Liver (tissue), 9 donors: ENCODE data around the gene SPAG16. TPM values are rescaled to one million over a fixed set of nuclear protein-coding genes. Genes with fewer than 3 reads are reported as not detected.

Experiments used
- DNase-seq: peaks from one replicate; pipeline ENCODE4 v3.0.0-alpha.2; 2017; ENCODE audit warnings: low spot score
- H3K27ac ChIP-seq, 2 donors: one replicate each; pipeline ENCODE4 v1.7.0; 2013; ENCODE audit warnings: inconsistent platforms in 2 of 2, low read length in 2 of 2, control low read depth in 1 of 2, low read depth in 1 of 2, mild to moderate bottlenecking in 1 of 2
- H3K27me3 ChIP-seq, 4 donors: one replicate each; pipeline versions ENCODE4 v1.6.1 to v1.7.0; 2013; ENCODE audit warnings: low read length in 3 of 4, inconsistent platforms in 1 of 4, mild to moderate bottlenecking in 1 of 4, moderate library complexity in 1 of 4; ENCODE audit not compliant: control insufficient read depth in 4 of 4, insufficient read depth in 4 of 4
- H3K36me3 ChIP-seq, 4 donors: one replicate each; pipeline versions ENCODE4 v1.6.1 to v1.7.0; 2013; ENCODE audit warnings: low read length in 3 of 4, mild to moderate bottlenecking in 3 of 4, low read depth in 1 of 4, moderate library complexity in 1 of 4; ENCODE audit not compliant: control insufficient read depth in 4 of 4, insufficient read depth in 3 of 4
- H3K4me1 ChIP-seq, 4 donors: one replicate each; pipeline versions ENCODE4 v1.6.1 to v1.7.0; 2013; ENCODE audit warnings: low read length in 3 of 4, mild to moderate bottlenecking in 3 of 4, moderate library complexity in 1 of 4; ENCODE audit not compliant: control insufficient read depth in 4 of 4, insufficient read depth in 4 of 4
- H3K4me3 ChIP-seq, 3 donors: one replicate each; pipeline versions ENCODE4 v1.6.1 to v1.7.0; 2013; ENCODE audit warnings: low read length in 3 of 3, control low read depth in 1 of 3, low read depth in 1 of 3, mild to moderate bottlenecking in 1 of 3
- H3K9ac ChIP-seq, 2 donors: one replicate each; pipeline ENCODE4 v1.7.0; 2013; ENCODE audit warnings: low read length in 2 of 2, mild to moderate bottlenecking in 2 of 2, moderate library complexity in 2 of 2, control low read depth in 1 of 2, low read depth in 1 of 2
- H3K9me3 ChIP-seq, 4 donors: one replicate each; pipeline versions ENCODE4 v1.6.1 to v1.7.0; 2013; ENCODE audit warnings: low read length in 3 of 4; ENCODE audit not compliant: control insufficient read depth in 4 of 4
- EGR1 ChIP-seq, 2 donors: IDR thresholded peaks; 2 replicates each; pipeline ENCODE4 v1.6.1; 2016 to 2018; ENCODE audit warnings: antibody characterized with exemption in 2 of 2, low read depth in 2 of 2
- FOXA1 ChIP-seq: IDR thresholded peaks from 2 replicates; pipeline ENCODE4 v1.6.1; 2016; ENCODE audit warnings: antibody characterized with exemption
- FOXA2 ChIP-seq: IDR thresholded peaks from 2 replicates; pipeline ENCODE4 v1.6.1; 2016; ENCODE audit warnings: antibody characterized with exemption
- GABPA ChIP-seq, 2 donors: IDR thresholded peaks in 1 of 2; conservative IDR thresholded peaks in 1 of 2; 2 replicates each; pipeline ENCODE4 v1.6.1; 2016; ENCODE audit warnings: antibody characterized with exemption in 2 of 2, mild to moderate bottlenecking in 1 of 2, moderate library complexity in 1 of 2
- HNF4A ChIP-seq, 2 donors: conservative IDR thresholded peaks; 2 replicates each; pipeline ENCODE4 v1.6.1; 2016; ENCODE audit warnings: antibody characterized with exemption in 2 of 2, mild to moderate bottlenecking in 2 of 2
- HNF4G ChIP-seq: IDR thresholded peaks from 2 replicates; pipeline ENCODE4 v1.6.1; 2016; ENCODE audit warnings: antibody characterized with exemption
- JUND ChIP-seq, 2 donors: IDR thresholded peaks; 2 replicates each; pipeline ENCODE4 v1.6.1; 2016; ENCODE audit warnings: antibody characterized with exemption in 2 of 2
- RAD21 ChIP-seq, 2 donors: IDR thresholded peaks; 2 replicates each; pipeline ENCODE4 v1.6.1; 2016; ENCODE audit warnings: antibody characterized with exemption in 2 of 2, mild to moderate bottlenecking in 2 of 2
- SP1 ChIP-seq: IDR thresholded peaks from 2 replicates; pipeline ENCODE4 v1.6.1; 2018; ENCODE audit warnings: antibody characterized with exemption, mild to moderate bottlenecking
- TAF1 ChIP-seq: conservative IDR thresholded peaks from 2 replicates; pipeline ENCODE4 v1.6.1; 2016; ENCODE audit warnings: antibody characterized with exemption, mild to moderate bottlenecking
- YY1 ChIP-seq: IDR thresholded peaks from 2 replicates; pipeline ENCODE4 v1.6.1; 2016; ENCODE audit warnings: antibody characterized with exemption, mild to moderate bottlenecking
- WGBS: extraction: QIAGEN DNeasy Blood & Tissue Kit; methylation state at CpG from one replicate; pipeline ENCODE4 v1.1.7; 2013; 5-methylcytosine and 5-hydroxymethylcytosine counted together
- polyA plus RNA-seq, 2 donors: library from polyadenylated mRNA; stranded (reverse) in 1 of 2; unstranded in 1 of 2; fragments of 200-250 nt in 1 of 2; fragments of >200 nt in 1 of 2; fragmentation: Nextera tagmentation in 1 of 2; extraction: Ambion mirVana in 1 of 2; gene quantifications; one replicate each; pipeline versions ENCODE4 v1.2.1 to v1.2.3, GENCODE V29; 2013 to 2015
- total RNA-seq, 2 donors: library from RNA; depleted of rRNA; stranded (reverse); fragments of >200 nt; gene quantifications; one replicate each; pipeline ENCODE4 v1.2.3, GENCODE V29; 2014
- TF ChIP-seq, protein P1 (sequence below): IDR thresholded peaks from 2 replicates; pipeline ENCODE4 v1.6.1; 2016; ENCODE audit warnings: antibody characterized with exemption
- TF ChIP-seq, protein P2 (sequence below): IDR thresholded peaks from 2 replicates; pipeline ENCODE4 v1.6.1; 2016; ENCODE audit warnings: antibody characterized with exemption, mild to moderate bottlenecking
- TF ChIP-seq, protein P3 (sequence below): IDR thresholded peaks from 2 replicates; pipeline ENCODE4 v1.6.1; 2016; ENCODE audit warnings: antibody characterized with exemption
- TF ChIP-seq, protein P4 (sequence below): fragments of 150-350 bp; IDR thresholded peaks from 2 replicates; pipeline ENCODE4 v1.5.1; 2017; ENCODE audit warnings: improper control_type of control experiment, low read depth, low read length; ENCODE audit not compliant: missing input control
- TF ChIP-seq, protein P5 (sequence below): IDR thresholded peaks from 2 replicates; pipeline ENCODE4 v1.6.1; 2016; ENCODE audit warnings: antibody characterized with exemption
- donor health status: healthy.
- donor health status: healthy.
- donor health status: healthy.
- donor health status: healthy.
- donor health status: healthy.

Gene SPAG16
- total and polyA plus RNA-seq, 4 donors, result 6.4 to 12.7 (median 11.4) TPM

DNA sequence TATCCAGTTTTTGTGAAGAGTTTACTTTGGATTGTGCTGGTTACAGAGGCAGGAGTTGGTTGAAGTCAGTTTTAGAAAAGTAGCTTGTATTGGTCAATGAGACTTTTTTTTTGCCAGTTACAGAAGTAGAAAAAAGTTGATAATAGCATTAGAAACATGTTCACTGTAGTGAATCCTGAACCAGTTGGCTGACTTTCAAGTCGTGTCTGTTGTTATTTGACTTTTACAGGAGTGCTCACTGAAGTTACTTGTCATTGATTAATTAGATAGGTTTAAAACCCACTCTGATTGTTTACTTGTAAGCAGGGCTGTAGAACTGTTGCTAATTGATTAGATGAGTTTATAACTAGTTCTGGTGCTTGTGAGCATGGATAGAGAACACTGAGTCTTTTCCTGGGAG lies 814.5 kb downstream of the SPAG16 start:
- Histone ChIP-seq H3K9ac (no peak overlapping the region), H3K27me3 (no peaks in the 10 kb centered on the region), H3K27ac (no peak overlapping the region), H3K4me3 (no peak overlapping the region), H3K36me3 (no peaks in the 10 kb centered on the region), H3K4me1 (no peaks in the 10 kb centered on the region), H3K9me3 (no peaks in the 10 kb centered on the region)
- no peak for DNase-seq
- TF ChIP-seq FOXA1, result no peak
- TF ChIP-seq, protein P1, sequence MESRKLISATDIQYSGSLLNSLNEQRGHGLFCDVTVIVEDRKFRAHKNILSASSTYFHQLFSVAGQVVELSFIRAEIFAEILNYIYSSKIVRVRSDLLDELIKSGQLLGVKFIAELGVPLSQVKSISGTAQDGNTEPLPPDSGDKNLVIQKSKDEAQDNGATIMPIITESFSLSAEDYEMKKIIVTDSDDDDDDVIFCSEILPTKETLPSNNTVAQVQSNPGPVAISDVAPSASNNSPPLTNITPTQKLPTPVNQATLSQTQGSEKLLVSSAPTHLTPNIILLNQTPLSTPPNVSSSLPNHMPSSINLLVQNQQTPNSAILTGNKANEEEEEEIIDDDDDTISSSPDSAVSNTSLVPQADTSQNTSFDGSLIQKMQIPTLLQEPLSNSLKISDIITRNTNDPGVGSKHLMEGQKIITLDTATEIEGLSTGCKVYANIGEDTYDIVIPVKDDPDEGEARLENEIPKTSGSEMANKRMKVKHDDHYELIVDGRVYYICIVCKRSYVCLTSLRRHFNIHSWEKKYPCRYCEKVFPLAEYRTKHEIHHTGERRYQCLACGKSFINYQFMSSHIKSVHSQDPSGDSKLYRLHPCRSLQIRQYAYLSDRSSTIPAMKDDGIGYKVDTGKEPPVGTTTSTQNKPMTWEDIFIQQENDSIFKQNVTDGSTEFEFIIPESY, result no peak
- no peak for TF ChIP-seq GABPA (IDR thresholded peaks at IDR 0.05 in 1 of 2, conservative IDR thresholded peaks at IDR 0.05 in 1 of 2)
- TF ChIP-seq YY1, result no peak
- no peak for TF ChIP-seq EGR1 (IDR thresholded peaks at IDR 0.05; ENCODE audit: low read depth in 2 of 2)
- TF ChIP-seq JUND (IDR thresholded peaks at IDR 0.05), result no peak
- TF ChIP-seq, protein P2, sequence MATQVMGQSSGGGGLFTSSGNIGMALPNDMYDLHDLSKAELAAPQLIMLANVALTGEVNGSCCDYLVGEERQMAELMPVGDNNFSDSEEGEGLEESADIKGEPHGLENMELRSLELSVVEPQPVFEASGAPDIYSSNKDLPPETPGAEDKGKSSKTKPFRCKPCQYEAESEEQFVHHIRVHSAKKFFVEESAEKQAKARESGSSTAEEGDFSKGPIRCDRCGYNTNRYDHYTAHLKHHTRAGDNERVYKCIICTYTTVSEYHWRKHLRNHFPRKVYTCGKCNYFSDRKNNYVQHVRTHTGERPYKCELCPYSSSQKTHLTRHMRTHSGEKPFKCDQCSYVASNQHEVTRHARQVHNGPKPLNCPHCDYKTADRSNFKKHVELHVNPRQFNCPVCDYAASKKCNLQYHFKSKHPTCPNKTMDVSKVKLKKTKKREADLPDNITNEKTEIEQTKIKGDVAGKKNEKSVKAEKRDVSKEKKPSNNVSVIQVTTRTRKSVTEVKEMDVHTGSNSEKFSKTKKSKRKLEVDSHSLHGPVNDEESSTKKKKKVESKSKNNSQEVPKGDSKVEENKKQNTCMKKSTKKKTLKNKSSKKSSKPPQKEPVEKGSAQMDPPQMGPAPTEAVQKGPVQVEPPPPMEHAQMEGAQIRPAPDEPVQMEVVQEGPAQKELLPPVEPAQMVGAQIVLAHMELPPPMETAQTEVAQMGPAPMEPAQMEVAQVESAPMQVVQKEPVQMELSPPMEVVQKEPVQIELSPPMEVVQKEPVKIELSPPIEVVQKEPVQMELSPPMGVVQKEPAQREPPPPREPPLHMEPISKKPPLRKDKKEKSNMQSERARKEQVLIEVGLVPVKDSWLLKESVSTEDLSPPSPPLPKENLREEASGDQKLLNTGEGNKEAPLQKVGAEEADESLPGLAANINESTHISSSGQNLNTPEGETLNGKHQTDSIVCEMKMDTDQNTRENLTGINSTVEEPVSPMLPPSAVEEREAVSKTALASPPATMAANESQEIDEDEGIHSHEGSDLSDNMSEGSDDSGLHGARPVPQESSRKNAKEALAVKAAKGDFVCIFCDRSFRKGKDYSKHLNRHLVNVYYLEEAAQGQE, result no peak
- TF ChIP-seq, protein P3, sequence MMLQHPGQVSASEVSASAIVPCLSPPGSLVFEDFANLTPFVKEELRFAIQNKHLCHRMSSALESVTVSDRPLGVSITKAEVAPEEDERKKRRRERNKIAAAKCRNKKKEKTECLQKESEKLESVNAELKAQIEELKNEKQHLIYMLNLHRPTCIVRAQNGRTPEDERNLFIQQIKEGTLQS, result no peak
- TF ChIP-seq FOXA2, result no peak
- TF ChIP-seq TAF1, result no peak
- 41% methylated on average over 1 of the region's 1 CpG for WGBS

DNA sequence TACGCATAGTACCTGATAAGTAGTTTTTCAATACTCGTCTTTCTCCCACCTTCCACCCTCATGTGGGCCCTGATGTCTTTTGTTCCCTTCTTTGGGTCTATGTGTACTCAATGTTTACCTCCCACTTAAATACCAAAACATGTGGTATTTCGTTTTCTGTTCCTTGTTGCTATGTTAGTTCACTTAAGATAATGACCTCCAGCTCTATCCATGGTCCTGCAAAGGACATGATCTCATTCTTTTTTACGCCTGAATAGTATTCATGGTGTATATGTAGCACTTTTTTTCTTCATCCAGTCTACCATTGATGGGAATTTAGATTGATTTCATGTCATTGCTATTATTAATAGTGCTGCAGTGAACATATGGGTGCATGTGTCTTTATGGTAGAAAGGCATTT lies 816.2 kb downstream of the SPAG16 start:
- TF ChIP-seq HNF4A (conservative IDR thresholded peaks at IDR 0.05), result no peak
- TF ChIP-seq, protein P4, sequence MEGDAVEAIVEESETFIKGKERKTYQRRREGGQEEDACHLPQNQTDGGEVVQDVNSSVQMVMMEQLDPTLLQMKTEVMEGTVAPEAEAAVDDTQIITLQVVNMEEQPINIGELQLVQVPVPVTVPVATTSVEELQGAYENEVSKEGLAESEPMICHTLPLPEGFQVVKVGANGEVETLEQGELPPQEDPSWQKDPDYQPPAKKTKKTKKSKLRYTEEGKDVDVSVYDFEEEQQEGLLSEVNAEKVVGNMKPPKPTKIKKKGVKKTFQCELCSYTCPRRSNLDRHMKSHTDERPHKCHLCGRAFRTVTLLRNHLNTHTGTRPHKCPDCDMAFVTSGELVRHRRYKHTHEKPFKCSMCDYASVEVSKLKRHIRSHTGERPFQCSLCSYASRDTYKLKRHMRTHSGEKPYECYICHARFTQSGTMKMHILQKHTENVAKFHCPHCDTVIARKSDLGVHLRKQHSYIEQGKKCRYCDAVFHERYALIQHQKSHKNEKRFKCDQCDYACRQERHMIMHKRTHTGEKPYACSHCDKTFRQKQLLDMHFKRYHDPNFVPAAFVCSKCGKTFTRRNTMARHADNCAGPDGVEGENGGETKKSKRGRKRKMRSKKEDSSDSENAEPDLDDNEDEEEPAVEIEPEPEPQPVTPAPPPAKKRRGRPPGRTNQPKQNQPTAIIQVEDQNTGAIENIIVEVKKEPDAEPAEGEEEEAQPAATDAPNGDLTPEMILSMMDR, result no peak
- TF ChIP-seq, protein P3, result no peak
- TF ChIP-seq GABPA (IDR thresholded peaks at IDR 0.05 in 1 of 2, conservative IDR thresholded peaks at IDR 0.05 in 1 of 2), result no peak
- TF ChIP-seq, protein P2, result no peak
- no peak for TF ChIP-seq HNF4G
- TF ChIP-seq, protein P5, sequence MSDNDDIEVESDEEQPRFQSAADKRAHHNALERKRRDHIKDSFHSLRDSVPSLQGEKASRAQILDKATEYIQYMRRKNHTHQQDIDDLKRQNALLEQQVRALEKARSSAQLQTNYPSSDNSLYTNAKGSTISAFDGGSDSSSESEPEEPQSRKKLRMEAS, result no peak
- TF ChIP-seq SP1, result no peak
- TF ChIP-seq RAD21 (IDR thresholded peaks at IDR 0.05), result no peak
- TF ChIP-seq JUND (IDR thresholded peaks at IDR 0.05), result no peak
- TF ChIP-seq FOXA2, result no peak
- H3K4me3 ChIP-seq, result no peak overlapping the region
- no peaks in the 10 kb centered on the region for H3K36me3 ChIP-seq
- H3K4me1 ChIP-seq, result no peaks in the 10 kb centered on the region
- WGBS, result 79% methylated on average over 4 of the region's 4 CpGs
- no peak overlapping the region for H3K9ac ChIP-seq
- H3K27ac ChIP-seq, result no peak overlapping the region
- DNase-seq, result no peak
- no peaks in the 10 kb centered on the region for H3K9me3 ChIP-seq
- no peaks in the 10 kb centered on the region for H3K27me3 ChIP-seq
